ENCODE results near the gene KRTAP19-8.

GRCh38 chr21:30994932-30995331 is 43.3 kb downstream of the KRTAP19-8 start:
- TF ChIP-seq CTCF (IDR thresholded peaks at IDR 0.05) (no peak), POLR2A (IDR thresholded peaks at IDR 0.05) (no peak)

Data from Peyer's patch (tissue), 4 donors.